Left ventricle myocardium inferior (tissue), 1 donor: Measurements from ENCODE around the gene ZSCAN21. TPM values are rescaled to one million over a fixed set of nuclear protein-coding genes. Genes with fewer than 3 reads are reported as not detected.

Experiments
- DNase-seq: peaks from one replicate; pipeline ENCODE4 v3.0.0-alpha.2; 2020
- H3K27ac ChIP-seq: fragments of 200-600 bp; replicated peaks from 2 replicates; pipeline ENCODE4 v1.8.0; 2021
- H3K27me3 ChIP-seq: fragments of 200-600 bp; 2 replicates; pipeline ENCODE4 v1.8.0; 2021; ENCODE audit warnings: low read depth
- H3K36me3 ChIP-seq: fragments of 200-600 bp; 2 replicates; pipeline ENCODE4 v1.8.0; 2021
- H3K4me1 ChIP-seq: fragments of 200-600 bp; 2 replicates; pipeline ENCODE4 v1.8.0; 2021
- H3K4me3 ChIP-seq: fragments of 200-600 bp; 2 replicates; pipeline ENCODE4 v1.8.0; 2021; ENCODE audit warnings: mild to moderate bottlenecking, moderate library complexity
- H3K9me3 ChIP-seq: fragments of 200-600 bp; replicated peaks from 2 replicates; pipeline ENCODE4 v1.8.0; 2021
- CTCF ChIP-seq: fragments of 200-600 bp; IDR thresholded peaks from 2 replicates; pipeline ENCODE4 v1.8.0; 2021; ENCODE audit warnings: antibody characterized with exemption, mild to moderate bottlenecking, borderline replicate concordance
- intact Hi-C: fragments of 100-400 bp; cut with micrococcal nuclease; formaldehyde crosslinking; loops from one replicate; pipeline ENCODE4 v1.11.0; 2022
- total RNA-seq: library from RNA; stranded (reverse); fragmentation: NEBNext Ultra II Directional; extraction: Animal tissue kit (Norgen Biotek cat#: 25700); gene quantifications from one replicate; pipeline ENCODE4 v1.2.1, GENCODE V29; 2021
- donor health status: DM: no; HTN: yes; CAD: no; lungs with severe emphysema.

ZSCAN21 gene
- total RNA-seq, 1 donor from 2014 or later: 6.4 TPM

GRCh38 chr7:100095289-100095688, 45.7 kb downstream of the ZSCAN21 start:
- peaks cover 92% of the 10 kb centered on the region for H3K36me3 ChIP-seq
- H3K4me3 ChIP-seq: no peak overlapping the region
- no peak for TF ChIP-seq CTCF
- no peaks in the 10 kb centered on the region for H3K9me3 ChIP-seq
- peaks cover 26% of the 10 kb centered on the region for H3K4me1 ChIP-seq
- H3K27me3 ChIP-seq: no peaks in the 10 kb centered on the region
- DNase-seq: no peak
- intact Hi-C loops: no loop called here
- no peak overlapping the region for H3K27ac ChIP-seq

GRCh38 chr7:100095704-100096103, 46.1 kb downstream of the ZSCAN21 start:
- no peak for TF ChIP-seq CTCF
- DNase-seq: no peak
- intact Hi-C loops: no loop called here

DNA sequence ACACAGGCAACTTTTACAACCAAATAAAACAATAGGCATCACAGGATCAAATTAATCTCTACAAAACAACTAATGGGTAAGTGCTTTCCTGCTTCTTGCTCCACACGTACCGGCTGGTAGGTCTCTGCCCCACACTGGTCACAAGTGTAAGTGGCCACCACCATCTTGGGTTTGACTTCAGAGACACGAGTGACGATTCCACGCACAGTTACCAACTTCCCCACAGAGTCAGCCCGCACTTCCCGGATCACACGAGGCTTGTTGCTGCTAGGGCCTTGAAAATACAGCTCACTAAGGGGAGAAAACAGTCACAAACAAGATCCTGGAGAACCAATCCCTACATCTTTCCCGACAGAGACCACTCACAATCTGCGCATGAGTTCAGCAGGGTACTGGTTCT, 49.3 kb downstream of the ZSCAN21 start:
- Histone ChIP-seq H3K36me3 (peaks cover 69% of the 10 kb centered on the region), H3K27me3 (no peaks in the 10 kb centered on the region), H3K4me1 (peaks cover 38% of the 10 kb centered on the region), H3K4me3 (no peak overlapping the region), H3K9me3 (no peaks in the 10 kb centered on the region), H3K27ac (no peak overlapping the region)
- intact Hi-C loops: no loop called here
- DNase-seq: no peak
- no peak for TF ChIP-seq CTCF

More at GRCh38 chr7:100095704-100096103, 46.1 kb downstream of the ZSCAN21 start:
- Histone ChIP-seq H3K9me3 (no peaks in the 10 kb centered on the region), H3K27me3 (no peaks in the 10 kb centered on the region), H3K27ac (no peak overlapping the region), H3K4me3 (no peak overlapping the region), H3K36me3 (peaks cover 88% of the 10 kb centered on the region), H3K4me1 (peaks cover 30% of the 10 kb centered on the region)

- TF ChIP-seq CTCF: no peak
- Histone ChIP-seq H3K9me3 (no peaks in the 10 kb centered on the region), H3K27me3 (no peaks in the 10 kb centered on the region), H3K4me1 (peaks cover 37% of the 10 kb centered on the region), H3K36me3 (peaks cover 66% of the 10 kb centered on the region), H3K27ac (no peak overlapping the region), H3K4me3 (peak overlapping the region; percentile 89)
- no peak for DNase-seq
- intact Hi-C loops: no loop called here
Measured at GRCh38 chr7:100099452-100099851, 49.9 kb downstream of the ZSCAN21 start.

DNA sequence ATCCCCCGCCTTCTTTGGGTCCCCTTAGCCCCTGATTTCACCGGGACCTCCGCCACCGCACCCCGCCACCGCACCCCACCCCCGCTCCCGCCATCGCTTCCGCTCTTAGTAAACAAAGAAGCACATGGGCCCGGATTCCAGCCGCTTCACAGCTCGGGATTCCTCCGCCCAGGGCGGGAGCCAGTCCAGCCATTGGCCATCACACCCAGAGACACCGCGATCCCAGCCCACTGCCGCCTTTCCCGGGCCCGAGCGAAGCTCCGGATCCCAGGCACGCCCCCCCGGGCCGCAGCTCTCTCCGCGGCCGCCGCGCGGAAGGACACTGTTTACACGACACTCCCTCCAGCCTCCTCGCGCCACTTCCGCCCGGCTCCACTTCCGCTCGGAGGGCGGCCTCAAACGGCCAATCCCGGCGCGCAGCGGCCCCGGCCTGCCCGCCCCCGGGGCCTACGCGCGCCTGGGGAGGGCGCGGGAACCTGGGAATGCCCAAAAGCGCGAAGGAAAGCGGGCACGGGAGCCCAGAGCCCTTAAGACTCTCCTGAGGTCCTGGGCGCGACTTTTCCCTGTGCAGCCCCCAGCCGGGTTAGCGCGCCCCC, 50.9 kb downstream of the ZSCAN21 start:
- intact Hi-C loops: no loop called here
- DNase-seq: peak; percentile 92
- peaks cover 65% of the 10 kb centered on the region for H3K36me3 ChIP-seq
- no peaks in the 10 kb centered on the region for H3K27me3 ChIP-seq
- H3K4me1 ChIP-seq: peaks cover 37% of the 10 kb centered on the region
- peak overlapping the region; percentile 97 for H3K27ac ChIP-seq
- peak overlapping the region; percentile 89 for H3K4me3 ChIP-seq
- no peak for TF ChIP-seq CTCF
- no peaks in the 10 kb centered on the region for H3K9me3 ChIP-seq
